ENCODE results near the gene MCAT. TPM values are rescaled to one million over a fixed set of nuclear protein-coding genes. Genes with fewer than 3 reads are reported as not detected.

MCAT gene, protein sequence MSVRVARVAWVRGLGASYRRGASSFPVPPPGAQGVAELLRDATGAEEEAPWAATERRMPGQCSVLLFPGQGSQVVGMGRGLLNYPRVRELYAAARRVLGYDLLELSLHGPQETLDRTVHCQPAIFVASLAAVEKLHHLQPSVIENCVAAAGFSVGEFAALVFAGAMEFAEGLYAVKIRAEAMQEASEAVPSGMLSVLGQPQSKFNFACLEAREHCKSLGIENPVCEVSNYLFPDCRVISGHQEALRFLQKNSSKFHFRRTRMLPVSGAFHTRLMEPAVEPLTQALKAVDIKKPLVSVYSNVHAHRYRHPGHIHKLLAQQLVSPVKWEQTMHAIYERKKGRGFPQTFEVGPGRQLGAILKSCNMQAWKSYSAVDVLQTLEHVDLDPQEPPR
- 6.8 TPM for total RNA-seq (2013)
- 1 to 10 TPM; 4.5 to 8.9 (median 6.8) TPM for polyA plus RNA-seq
- 4.6 and 8.7 TPM in 2 replicates for polyA minus RNA-seq
- 0.58 to 3.8 (median 2.8) reads per million in 11 experiments for total RNA-seq

DNA sequence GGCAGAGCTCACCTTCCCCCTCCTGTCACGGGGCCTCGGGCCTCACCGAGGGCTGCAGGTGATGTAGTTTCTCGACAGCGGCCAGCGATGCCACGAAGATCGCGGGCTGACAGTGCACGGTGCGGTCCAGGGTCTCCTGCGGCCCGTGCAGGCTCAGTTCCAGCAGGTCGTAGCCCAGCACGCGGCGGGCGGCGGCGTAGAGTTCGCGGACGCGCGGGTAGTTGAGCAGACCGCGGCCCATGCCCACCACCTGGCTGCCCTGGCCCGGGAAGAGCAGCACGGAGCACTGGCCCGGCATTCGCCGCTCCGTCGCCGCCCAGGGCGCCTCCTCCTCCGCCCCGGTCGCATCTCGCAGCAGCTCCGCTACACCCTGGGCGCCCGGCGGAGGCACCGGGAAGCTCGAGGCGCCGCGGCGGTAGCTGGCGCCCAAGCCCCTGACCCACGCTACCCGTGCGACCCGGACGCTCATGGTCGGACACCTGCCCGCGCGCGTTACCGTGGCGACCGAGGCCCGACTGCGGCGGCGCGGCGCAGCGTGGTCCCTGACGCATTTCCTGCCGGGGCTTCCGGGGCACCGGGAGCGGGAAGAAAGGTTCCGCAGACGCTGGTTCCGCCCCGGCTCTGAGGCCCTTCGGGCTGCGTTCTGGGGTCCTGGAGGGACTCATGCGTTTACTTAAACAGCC lies at the start of gene MCAT:
Gene MCAT, minus strand, starts transcription at position 519 of the 683 bp plus-strand sequence. Its CDS starts 50 bp downstream, at position 469.
- WGBS (ENCODE audit: insufficient coverage), result under 1% methylated on average over 82 of the region's 83 CpGs
- Mint-ChIP-seq H3K36me3 (peaks cover 22 to 30% of the 10 kb centered on the region in 2 donors), H3K9me3 (peaks cover 0 to 2% (median 0%) of the 10 kb centered on the region in 7 donors), H3K4me1 (peaks cover 50% of the 10 kb centered on the region), H3K27me3 (ENCODE audit: low read depth in 3 of 3) (no peaks in the 10 kb centered on the region), H3K4me3 (peak within 1 kb of the TSS; percentile 84 to 91), H3K27ac (peak within 1 kb of the TSS; percentile 87 to 99 (median 94))
- peak within 1 kb of the TSS; percentile 49 to 88 for H3K27ac ChIP-seq (ENCODE audit: low read depth in 1 of 2, low read length in 2 of 2)
- peak within 1 kb of the TSS; percentile 94 for H2AFZ ChIP-seq (ENCODE audit: insufficient read depth, low read depth, low read length, poor library complexity, severe bottlenecking)
- no peaks in the 10 kb centered on the region for H3K9me3 ChIP-seq (replicated peaks in 1 of 2; ENCODE audit: control insufficient read depth in 1 of 2, insufficient read depth in 1 of 2, low read length in 2 of 2)
- H3K9ac ChIP-seq (ENCODE audit: insufficient read depth, low read length, poor library complexity, severe bottlenecking), result peak within 1 kb of the TSS; percentile 79
- H3K4me2 ChIP-seq (replicated peaks; ENCODE audit: extremely low read depth, low read length, poor library complexity, severe bottlenecking), result peak within 1 kb of the TSS; percentile 85
- peaks cover 12% of the 10 kb centered on the region for H3K79me2 ChIP-seq (ENCODE audit: insufficient read depth, low read length)
- H3K27me3 ChIP-seq (ENCODE audit: control insufficient read depth in 2 of 2, insufficient read depth in 2 of 2, low read length in 2 of 2), result no peaks in the 10 kb centered on the region
- peaks cover 37 to 53% of the 10 kb centered on the region in 2 donors for H3K4me1 ChIP-seq (ENCODE audit: control insufficient read depth in 1 of 2, insufficient read depth in 2 of 2, low read length in 2 of 2)
- intact Hi-C loops (cut with micrococcal nuclease), result no loop called here
- peak within 1 kb of the TSS; percentile 54 to 82 (median 64) for H3K4me3 ChIP-seq (replicated peaks in 1 of 3; ENCODE audit: low read depth in 2 of 3, low read length in 3 of 3)
- no peaks in the 10 kb centered on the region for H4K20me1 ChIP-seq (ENCODE audit: insufficient read depth, low read length)
- H3K36me3 ChIP-seq (replicated peaks in 1 of 2; ENCODE audit: control insufficient read depth in 1 of 2, insufficient read depth in 2 of 2, low read length in 2 of 2), result peaks cover 12 to 27% of the 10 kb centered on the region in 2 donors
- TF ChIP-seq, protein P1, sequence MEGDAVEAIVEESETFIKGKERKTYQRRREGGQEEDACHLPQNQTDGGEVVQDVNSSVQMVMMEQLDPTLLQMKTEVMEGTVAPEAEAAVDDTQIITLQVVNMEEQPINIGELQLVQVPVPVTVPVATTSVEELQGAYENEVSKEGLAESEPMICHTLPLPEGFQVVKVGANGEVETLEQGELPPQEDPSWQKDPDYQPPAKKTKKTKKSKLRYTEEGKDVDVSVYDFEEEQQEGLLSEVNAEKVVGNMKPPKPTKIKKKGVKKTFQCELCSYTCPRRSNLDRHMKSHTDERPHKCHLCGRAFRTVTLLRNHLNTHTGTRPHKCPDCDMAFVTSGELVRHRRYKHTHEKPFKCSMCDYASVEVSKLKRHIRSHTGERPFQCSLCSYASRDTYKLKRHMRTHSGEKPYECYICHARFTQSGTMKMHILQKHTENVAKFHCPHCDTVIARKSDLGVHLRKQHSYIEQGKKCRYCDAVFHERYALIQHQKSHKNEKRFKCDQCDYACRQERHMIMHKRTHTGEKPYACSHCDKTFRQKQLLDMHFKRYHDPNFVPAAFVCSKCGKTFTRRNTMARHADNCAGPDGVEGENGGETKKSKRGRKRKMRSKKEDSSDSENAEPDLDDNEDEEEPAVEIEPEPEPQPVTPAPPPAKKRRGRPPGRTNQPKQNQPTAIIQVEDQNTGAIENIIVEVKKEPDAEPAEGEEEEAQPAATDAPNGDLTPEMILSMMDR (IDR thresholded peaks at IDR 0.05), result no peak
- peak; percentile 65 to 80 (median 75) for DNase-seq

DNA sequence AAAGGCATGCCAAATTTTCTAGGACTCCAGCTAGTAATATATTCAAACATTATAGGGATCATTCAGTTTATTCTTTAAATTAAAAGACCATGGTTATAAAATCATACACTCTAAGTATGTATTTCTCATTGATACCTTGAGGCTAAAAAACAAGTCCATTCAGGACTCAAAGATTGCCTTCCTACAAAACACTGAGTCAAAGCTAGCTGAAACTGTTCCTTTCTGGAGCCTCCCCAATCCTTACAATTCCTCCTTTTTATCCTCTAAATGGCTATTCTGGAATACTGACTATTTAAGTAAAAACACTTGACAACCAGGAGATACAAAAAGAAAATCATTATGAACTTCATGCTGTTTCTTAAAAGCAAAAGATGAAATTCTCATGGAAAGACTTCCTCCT lies 48.6 kb upstream of the MCAT start:
- Histone ChIP-seq H3K79me2 (ENCODE audit: insufficient read depth, low read length) (no peaks in the 10 kb centered on the region), H3K9ac (ENCODE audit: insufficient read depth, low read length, poor library complexity, severe bottlenecking) (no peak overlapping the region), H3K36me3 (replicated peaks in 1 of 2; ENCODE audit: control insufficient read depth in 1 of 2, insufficient read depth in 2 of 2, low read length in 2 of 2) (no peaks in the 10 kb centered on the region), H3K4me3 (replicated peaks in 1 of 3; ENCODE audit: low read depth in 2 of 3, low read length in 3 of 3) (no peak overlapping the region), H3K4me2 (replicated peaks; ENCODE audit: extremely low read depth, low read length, poor library complexity, severe bottlenecking) (no peak overlapping the region), H2AFZ (ENCODE audit: insufficient read depth, low read depth, low read length, poor library complexity, severe bottlenecking) (peak overlapping the region; percentile 27), H3K9me3 (replicated peaks in 1 of 2; ENCODE audit: control insufficient read depth in 1 of 2, insufficient read depth in 1 of 2, low read length in 2 of 2) (peaks cover 0 to 6% of the 10 kb centered on the region in 2 donors), H3K27ac (ENCODE audit: low read depth in 1 of 2, low read length in 2 of 2) (no peak overlapping the region), H3K27me3 (ENCODE audit: control insufficient read depth in 2 of 2, insufficient read depth in 2 of 2, low read length in 2 of 2) (no peaks in the 10 kb centered on the region), H3K4me1 (ENCODE audit: control insufficient read depth in 1 of 2, insufficient read depth in 2 of 2, low read length in 2 of 2) (peaks cover 7 to 8% of the 10 kb centered on the region in 2 donors), H4K20me1 (ENCODE audit: insufficient read depth, low read length) (no peaks in the 10 kb centered on the region)
- peaks cover 5% of the 10 kb centered on the region for H3K4me1 Mint-ChIP-seq
- H3K4me3 Mint-ChIP-seq, result no peak overlapping the region
- TF ChIP-seq, protein P1 (IDR thresholded peaks at IDR 0.05), result no peak
- peaks cover 0 to 2% of the 10 kb centered on the region in 2 donors for H3K36me3 Mint-ChIP-seq
- peaks cover 5 to 11% (median 5%) of the 10 kb centered on the region in 3 donors for H3K27me3 Mint-ChIP-seq (ENCODE audit: low read depth in 3 of 3)
- intact Hi-C loops (cut with micrococcal nuclease), result no loop called here
- DNase-seq, result no peak
- peaks cover 0 to 12% (median 7%) of the 10 kb centered on the region in 7 donors for H3K9me3 Mint-ChIP-seq
- no peak overlapping the region for H3K27ac Mint-ChIP-seq
